Testis (tissue), 3 donors: Measurements from ENCODE around the gene CYBA. TPM values are rescaled to one million over a fixed set of nuclear protein-coding genes. Genes with fewer than 3 reads are reported as not detected.

Source experiments
- DNase-seq: peaks from one replicate; pipeline ENCODE4 v3.0.0-alpha.2; 2019
- H3K27ac ChIP-seq, 2 donors: fragments of 200-600 bp; sonication (generic); one replicate each; pipeline ENCODE4 v1.5.1; 2019
- H3K27me3 ChIP-seq: fragments of 200-600 bp; sonication (generic); one replicate; pipeline ENCODE4 v1.5.1; 2019
- H3K36me3 ChIP-seq: fragments of 200-600 bp; sonication (generic); one replicate; pipeline ENCODE4 v1.5.1; 2017; ENCODE audit warnings: low read depth; ENCODE audit errors: missing control alignments
- H3K4me1 ChIP-seq: fragments of 200-600 bp; sonication (generic); one replicate; pipeline ENCODE4 v1.5.1; 2019
- H3K4me3 ChIP-seq, 2 donors: fragments of 200-600 bp; sonication (generic); one replicate each; pipeline ENCODE4 v1.5.1; 2017 to 2019
- H3K9me3 ChIP-seq: fragments of 200-600 bp; sonication (generic); one replicate; pipeline ENCODE4 v1.5.1; 2017
- CTCF ChIP-seq, 3 experiments: fragments of 450-650 bp in 2 of 3; fragments of 200-600 bp in 1 of 3; sonication (generic) in 1 of 3; IDR thresholded peaks; one replicate each; pipeline ENCODE4 v1.5.1; 2016 to 2019; ENCODE audit warnings: antibody characterized with exemption in 3 of 3, mild to moderate bottlenecking in 2 of 3, moderate library complexity in 1 of 3
- POLR2A ChIP-seq: fragments of 450-650 bp; IDR thresholded peaks from one replicate; pipeline ENCODE4 v1.6.1; 2017; ENCODE audit warnings: antibody characterized with exemption, mild to moderate bottlenecking, moderate library complexity
- WGBS, 2 donors: methylation state at CpG; one replicate each; pipeline ENCODE4 v1.1.5; 2018; 5-methylcytosine and 5-hydroxymethylcytosine counted together
- intact Hi-C: fragments of 100-400 bp; cut with DNase I; formaldehyde crosslinking; loops from one replicate; pipeline ENCODE4 v1.15.1; 2023; ENCODE audit warnings: low total_unique reads
- polyA plus RNA-seq: library from polyadenylated mRNA; stranded (reverse); fragments of 350-450 nt; fragmentation: Illumina TruSeq; extraction: RNeasy Lipid Tissue Mini Kit (QIAGEN cat#74804); gene quantifications from one replicate; pipeline ENCODE4 v1.2.3, GENCODE V29; 2014; ENCODE audit warnings: low read depth, low replicate concordance; ENCODE audit not compliant: insufficient read depth
- total RNA-seq, 2 donors: library from RNA; depleted of rRNA; stranded (reverse); fragments of >200 nt; gene quantifications; one replicate each; pipeline ENCODE4 v1.2.3, GENCODE V29; 2016

CYBA gene
- total and polyA plus RNA-seq, 3 donors from 2014 or later, result 11.7 to 40.0 (median 34.9) TPM

- no peaks in the 10 kb centered on the region for H3K27me3 ChIP-seq
- intact Hi-C loops, result no loop called here
- no peak overlapping the region for H3K27ac ChIP-seq
- WGBS, 2 donors, result 96 to 98% methylated on average over 12 to 13 of the region's 13 CpGs
- H3K36me3 ChIP-seq, result no peaks in the 10 kb centered on the region
- DNase-seq, result no peak
- no peak for TF ChIP-seq POLR2A
- no peak for TF ChIP-seq CTCF (IDR thresholded peaks at IDR 0.05)
- H3K9me3 ChIP-seq, result no peaks in the 10 kb centered on the region
- no peaks in the 10 kb centered on the region for H3K4me1 ChIP-seq
- no peak overlapping the region for H3K4me3 ChIP-seq
Measured at GRCh38 chr16:88623858-88624257, 27.0 kb downstream of the CYBA start.

- no peaks in the 10 kb centered on the region for H3K9me3 ChIP-seq
- no peaks in the 10 kb centered on the region for H3K36me3 ChIP-seq
- 95 to 97% methylated on average over 20 to 29 of the region's 29 CpGs for WGBS, 2 donors
Measured at GRCh38 chr16:88622866-88623265, 28.0 kb downstream of the CYBA start.

GRCh38 chr16:88622125-88622524, 28.7 kb downstream of the CYBA start:
- H3K27ac ChIP-seq, result no peak overlapping the region
- no peaks in the 10 kb centered on the region for H3K4me1 ChIP-seq
- H3K36me3 ChIP-seq, result no peaks in the 10 kb centered on the region
- H3K9me3 ChIP-seq, result no peaks in the 10 kb centered on the region
- H3K4me3 ChIP-seq, result no peak overlapping the region
- no peak for DNase-seq
- intact Hi-C loops, result no loop called here
- no peaks in the 10 kb centered on the region for H3K27me3 ChIP-seq
- WGBS, 2 donors, result 92 to 93% methylated on average over 3 to 19 of the region's 19 CpGs
- TF ChIP-seq CTCF (IDR thresholded peaks at IDR 0.05) (no peak), POLR2A (no peak)

More at GRCh38 chr16:88622866-88623265, 28.0 kb downstream of the CYBA start:
- Histone ChIP-seq H3K4me3 (no peak overlapping the region), H3K27ac (no peak overlapping the region), H3K27me3 (no peaks in the 10 kb centered on the region), H3K4me1 (no peaks in the 10 kb centered on the region)
- TF ChIP-seq CTCF (IDR thresholded peaks at IDR 0.05) (no peak), POLR2A (no peak)
- no peak for DNase-seq
- intact Hi-C loops, result no loop called here

- no peak overlapping the region for H3K27ac ChIP-seq
- no peak for DNase-seq
- H3K36me3 ChIP-seq, result no peaks in the 10 kb centered on the region
- 93 to 94% methylated on average over 14 of the region's 14 CpGs for WGBS, 2 donors
- no peaks in the 10 kb centered on the region for H3K27me3 ChIP-seq
- intact Hi-C loops, result no loop called here
- no peaks in the 10 kb centered on the region for H3K9me3 ChIP-seq
- H3K4me1 ChIP-seq, result peaks cover 3% of the 10 kb centered on the region
- TF ChIP-seq POLR2A, result no peak
- TF ChIP-seq CTCF (IDR thresholded peaks at IDR 0.05), result no peak
- no peak overlapping the region for H3K4me3 ChIP-seq
Measured at GRCh38 chr16:88619859-88620815, 30.7 kb downstream of the CYBA start.
